Naive B cell (primary cell): Measurements from ENCODE around the gene PTCH2. TPM values are rescaled to one million over a fixed set of nuclear protein-coding genes. Genes with fewer than 3 reads are reported as not detected.
"Not testable (repeated sequence)": the region's sequence is repeated elsewhere in the genome, so short reads cannot be mapped to it uniquely, and the experiment has no call there.

ENCODE experiments used
- ATAC-seq, 2 donors: fragments of 150-1000 bp; cut with Tn5 transposase; 2 replicates each; pipeline ENCODE4 v1.10.0; 2021; ENCODE audit warnings: low read depth in 2 of 2, mild to moderate bottlenecking in 2 of 2, moderate library complexity in 2 of 2
- DNase-seq: peaks from one replicate; pipeline ENCODE4 v3.0.0; 2022
- H3K27ac Mint-ChIP-seq, 6 donors: one replicate each; pipeline ENCODE4 v1.8.0; 2020 to 2022; ENCODE audit warnings: mild to moderate bottlenecking in 6 of 6, mixed read lengths in 6 of 6, moderate library complexity in 5 of 6, inconsistent platforms in 2 of 6
- H3K27me3 Mint-ChIP-seq, 3 donors: one replicate each; pipeline ENCODE4 v1.8.0; 2021 to 2022; ENCODE audit warnings: mixed read lengths in 3 of 3, mild to moderate bottlenecking in 1 of 3
- H3K36me3 Mint-ChIP-seq, 2 donors: one replicate each; pipeline ENCODE4 v1.8.0; 2020 to 2022; ENCODE audit warnings: mixed read lengths in 2 of 2, inconsistent platforms in 1 of 2, mild to moderate bottlenecking in 1 of 2
- H3K4me1 Mint-ChIP-seq, 3 donors: one replicate each; pipeline ENCODE4 v1.8.0; 2020 to 2022; ENCODE audit warnings: mixed read lengths in 3 of 3, inconsistent platforms in 1 of 3, mild to moderate bottlenecking in 1 of 3, moderate library complexity in 1 of 3
- H3K4me3 Mint-ChIP-seq, 8 donors: one replicate each; pipeline ENCODE4 v1.8.0; 2020 to 2022; ENCODE audit warnings: mild to moderate bottlenecking in 8 of 8, mixed read lengths in 8 of 8, moderate library complexity in 8 of 8, inconsistent platforms in 2 of 8
- H3K9me3 Mint-ChIP-seq, 7 donors: one replicate each; pipeline ENCODE4 v1.8.0; 2020 to 2022; ENCODE audit warnings: mixed read lengths in 7 of 7, mild to moderate bottlenecking in 5 of 7, inconsistent platforms in 2 of 7, moderate library complexity in 1 of 7
- polyA plus RNA-seq, 6 donors: library from polyadenylated mRNA; unstranded; fragments of 300-500 nt; fragmentation: Illumina TruSeq; gene quantifications; one replicate each; pipeline ENCODE4 v1.2.3, GENCODE V29; 2021; ENCODE audit warnings: low read depth in 6 of 6

Gene PTCH2
- polyA plus RNA-seq, 6 donors from 2014 or later, result 0.27 TPM; not detected in 5

DNA sequence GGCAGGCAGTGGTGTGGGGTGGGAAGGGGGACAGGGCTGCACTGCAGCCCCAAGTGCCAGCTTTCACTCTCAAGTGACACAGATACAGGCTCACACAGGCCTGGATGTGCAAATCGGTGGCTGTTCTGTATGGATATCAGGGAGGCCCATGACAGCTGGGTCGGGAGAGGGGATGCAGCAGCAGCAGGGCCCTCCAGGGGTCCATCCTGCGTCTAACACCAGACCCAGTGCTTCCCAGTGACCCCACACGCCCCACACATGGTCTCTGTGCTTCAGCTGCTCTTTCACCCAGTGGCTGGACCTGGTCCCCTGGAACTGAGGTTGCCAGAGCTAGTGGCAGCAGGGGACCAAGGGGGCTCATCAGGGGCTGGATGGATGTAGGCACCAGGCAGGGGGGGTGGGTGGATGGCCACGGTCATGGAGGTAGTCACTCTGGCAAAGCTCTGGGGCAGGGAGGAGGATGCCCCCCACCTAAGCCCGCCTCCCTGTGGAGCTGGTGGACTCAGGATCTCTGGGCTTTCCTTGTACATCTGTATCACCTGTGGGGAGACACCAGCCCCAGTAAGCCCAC lies 20.8 kb downstream of the PTCH2 start:
- H3K36me3 Mint-ChIP-seq, result no peaks in the 10 kb centered on the region
- DNase-seq (no peak), ATAC-seq (no peak)
- H3K27ac Mint-ChIP-seq, result no peak overlapping the region
- H3K27me3 Mint-ChIP-seq, result peaks cover 0 to 5% (median 0%) of the 10 kb centered on the region in 3 donors
- peaks cover 27 to 32% (median 29%) of the 10 kb centered on the region in 3 donors for H3K4me1 Mint-ChIP-seq
- H3K4me3 Mint-ChIP-seq, result peak overlapping the region in 1 of 8 donors; percentile 87
- no peaks in the 10 kb centered on the region for H3K9me3 Mint-ChIP-seq

DNA sequence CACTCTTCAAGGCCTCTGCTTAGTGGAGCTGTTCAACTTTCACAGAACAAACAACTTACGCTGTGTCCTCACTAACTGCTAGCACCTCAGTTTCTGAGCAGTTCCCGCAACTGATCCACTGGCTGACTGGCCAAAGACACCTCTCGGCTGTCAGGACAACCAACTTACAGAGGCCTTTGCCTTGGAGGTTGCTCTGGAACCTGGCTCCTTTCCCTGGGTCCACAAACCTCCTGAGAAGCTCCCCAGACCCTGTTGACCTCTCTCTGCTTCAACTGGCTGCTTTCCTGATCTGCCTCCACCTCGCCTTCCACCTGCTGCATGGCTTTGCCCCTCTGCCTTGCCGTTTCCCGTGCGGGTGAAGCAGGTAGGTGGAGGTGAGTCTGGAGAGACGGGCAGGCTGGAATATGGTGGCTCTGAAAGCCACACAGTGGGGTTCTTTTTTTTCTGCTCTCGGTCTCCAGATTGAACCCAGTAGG lies 21.8 kb downstream of the PTCH2 start:
- H3K36me3 Mint-ChIP-seq, result no peaks in the 10 kb centered on the region
- peaks cover 0 to 5% (median 0%) of the 10 kb centered on the region in 3 donors for H3K27me3 Mint-ChIP-seq
- DNase-seq (no peak), ATAC-seq (no peak)
- peaks cover 27 to 32% (median 29%) of the 10 kb centered on the region in 3 donors for H3K4me1 Mint-ChIP-seq
- peak overlapping the region; percentile 25 to 96 (median 84) for H3K4me3 Mint-ChIP-seq
- H3K27ac Mint-ChIP-seq, result peak overlapping the region in 5 of 6 donors; percentile 12 to 100 (median 82)
- no peaks in the 10 kb centered on the region for H3K9me3 Mint-ChIP-seq

DNA sequence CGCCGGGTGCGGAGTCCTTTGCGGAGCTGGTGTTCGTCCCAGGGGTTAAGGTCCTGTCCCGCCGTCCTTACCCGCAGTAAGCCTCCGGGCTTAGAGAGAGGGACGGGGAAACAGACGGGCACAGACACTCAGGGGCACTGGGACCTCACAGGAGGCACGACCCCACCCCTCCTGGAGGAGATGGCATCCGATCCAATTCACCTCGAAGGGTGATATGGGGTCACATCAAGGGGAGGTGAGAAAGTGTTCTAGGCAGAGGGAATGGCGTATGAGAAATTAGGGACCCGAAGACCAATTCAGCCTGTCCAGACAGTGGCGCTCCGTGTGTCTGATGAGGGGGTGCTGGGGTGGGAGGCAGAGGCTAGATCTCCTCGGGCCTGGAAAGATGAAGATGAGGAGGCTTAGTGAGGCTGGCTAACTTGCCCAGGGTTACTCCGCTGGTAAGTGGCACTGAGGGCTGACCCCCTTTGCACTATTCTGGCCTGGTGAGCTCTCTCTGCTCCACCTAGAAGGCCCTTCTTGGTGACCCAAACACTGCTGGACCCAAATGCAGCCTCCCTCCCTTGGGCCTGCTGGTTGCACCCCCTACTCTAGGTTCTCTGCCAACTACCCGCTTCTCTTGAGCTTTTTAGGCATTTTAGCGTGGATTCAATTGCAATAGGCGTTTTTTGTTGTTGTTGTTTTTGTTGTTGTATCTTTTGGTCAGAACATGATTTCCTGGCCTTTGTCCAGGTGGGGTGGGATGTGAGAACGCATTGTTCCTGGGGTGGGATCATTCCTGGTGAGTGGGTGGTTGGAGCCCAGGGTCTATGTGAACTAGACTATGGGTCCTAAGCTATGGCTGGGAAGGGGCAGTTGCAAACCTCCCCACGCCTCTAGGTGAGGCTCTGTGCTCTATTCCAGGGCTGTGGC lies 22.5 kb downstream of the PTCH2 start:
- Mint-ChIP-seq H3K9me3 (no peaks in the 10 kb centered on the region), H3K4me1 (peaks cover 27 to 32% (median 29%) of the 10 kb centered on the region in 3 donors), H3K36me3 (no peaks in the 10 kb centered on the region), H3K27ac (peak overlapping the region; percentile 100), H3K27me3 (peaks cover 0 to 5% (median 0%) of the 10 kb centered on the region in 3 donors), H3K4me3 (peak overlapping the region; percentile 84 to 96 (median 93))
- DNase-seq (no peak), ATAC-seq (no peak)

DNA sequence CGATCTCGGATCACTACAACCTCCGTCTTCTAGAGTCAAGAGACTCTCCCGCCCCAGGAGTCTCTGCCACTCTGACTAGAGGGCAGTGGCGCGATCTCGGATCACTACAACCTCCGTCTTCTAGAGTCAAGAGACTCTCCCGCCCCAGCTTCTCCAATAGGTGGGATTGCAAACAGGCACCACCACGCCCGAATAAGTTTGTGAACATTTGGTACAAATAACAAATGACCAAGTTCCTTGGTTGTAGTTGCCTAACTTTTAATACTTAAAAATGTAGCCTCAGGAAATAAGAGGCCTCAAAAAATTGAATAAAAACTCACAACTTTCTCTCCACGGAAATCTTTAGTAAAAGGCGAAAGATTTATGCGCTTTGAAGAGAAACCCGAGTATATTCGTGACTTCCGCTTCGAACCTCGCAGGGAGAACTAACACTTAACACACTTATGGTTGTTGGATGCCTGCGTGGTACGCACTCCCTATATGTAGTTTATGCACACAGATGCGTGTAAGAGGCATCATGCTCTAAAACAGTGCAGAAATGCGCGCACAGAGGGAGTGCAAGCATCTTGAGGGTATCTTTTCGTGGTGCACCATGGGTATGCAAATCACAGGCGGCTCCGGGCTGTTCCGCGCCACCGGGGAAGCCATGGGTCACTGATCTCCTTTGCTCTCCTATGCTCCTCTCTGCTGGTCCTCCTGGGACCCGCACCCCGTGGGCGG lies 23.3 kb downstream of the PTCH2 start:
- Mint-ChIP-seq H3K9me3 (no peaks in the 10 kb centered on the region), H3K4me3 (peak overlapping the region; percentile 84 to 96 (median 93)), H3K4me1 (peaks cover 34 to 39% (median 36%) of the 10 kb centered on the region in 3 donors), H3K27ac (peak overlapping the region; percentile 100), H3K27me3 (peaks cover 0 to under 1% (median 0%) of the 10 kb centered on the region in 3 donors), H3K36me3 (no peaks in the 10 kb centered on the region)
- peak; percentile 88 for DNase-seq
- peak; percentile 82 to 85 for ATAC-seq

DNA sequence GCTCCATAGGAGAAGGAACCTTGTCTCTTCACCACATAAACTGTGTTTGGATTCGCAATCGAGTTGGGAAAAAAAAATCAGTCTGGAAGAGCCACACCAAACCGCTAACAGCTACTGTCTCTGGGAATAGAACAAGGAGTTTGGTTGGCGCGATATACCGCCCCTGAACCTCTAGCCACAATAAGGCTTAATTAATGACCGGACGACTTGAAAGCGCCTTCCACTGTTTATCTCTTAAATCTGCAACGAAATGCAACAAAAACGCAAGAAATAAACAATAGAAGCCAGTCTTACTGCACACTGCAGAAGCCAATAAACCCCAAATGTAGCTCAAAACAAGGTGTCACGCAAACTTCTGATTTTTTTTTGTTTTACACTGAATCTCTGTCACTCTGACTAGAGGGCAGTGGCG lies 23.9 kb downstream of the PTCH2 start:
- H3K4me3 Mint-ChIP-seq, result peak overlapping the region; percentile 84 to 96 (median 93)
- H3K4me1 Mint-ChIP-seq, result peaks cover 36 to 41% (median 41%) of the 10 kb centered on the region in 3 donors
- no peaks in the 10 kb centered on the region for H3K9me3 Mint-ChIP-seq
- no peaks in the 10 kb centered on the region for H3K36me3 Mint-ChIP-seq
- H3K27me3 Mint-ChIP-seq, result no peaks in the 10 kb centered on the region
- DNase-seq (no peak), ATAC-seq (no peak)
- H3K27ac Mint-ChIP-seq, result peak overlapping the region; percentile 100

DNA sequence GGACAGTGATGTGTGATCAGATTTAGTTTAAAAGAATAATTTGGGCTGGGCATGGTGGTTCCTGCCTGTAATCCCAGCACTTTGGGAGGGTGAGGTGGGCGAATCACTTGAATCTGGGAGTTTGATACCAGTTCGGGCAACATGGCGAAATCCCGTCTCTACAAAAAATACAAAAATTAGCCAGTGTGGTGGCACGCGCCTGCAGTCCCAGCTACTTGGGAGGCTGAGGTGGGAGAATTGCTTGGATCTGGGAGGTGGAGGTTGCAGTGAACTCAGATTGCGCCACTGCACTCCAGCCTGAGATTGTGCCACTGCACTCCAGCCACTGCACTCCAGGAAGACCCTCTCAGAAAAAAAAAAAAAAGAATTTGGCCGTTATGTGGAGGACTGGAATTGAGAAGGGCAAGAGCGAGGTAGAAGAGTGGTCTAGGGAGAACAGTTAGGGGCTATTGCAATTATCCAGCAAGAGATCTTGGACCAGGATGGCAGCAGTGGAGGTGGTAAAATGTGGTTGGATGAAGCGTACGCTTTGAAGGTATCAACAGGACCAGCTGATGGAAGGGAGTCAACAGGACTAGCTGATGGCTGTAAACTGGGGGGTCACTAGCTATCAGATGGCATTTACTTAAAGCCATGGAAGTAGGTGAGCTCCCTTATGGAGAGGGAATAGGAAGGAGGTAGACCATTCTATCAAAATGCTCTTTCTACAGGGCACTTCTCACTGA lies 25.1 kb downstream of the PTCH2 start:
- no peak for ATAC-seq
- no peaks in the 10 kb centered on the region for H3K27me3 Mint-ChIP-seq
- no peaks in the 10 kb centered on the region for H3K36me3 Mint-ChIP-seq
- no peaks in the 10 kb centered on the region for H3K9me3 Mint-ChIP-seq
- DNase-seq, result no peak
- H3K27ac Mint-ChIP-seq, result peak overlapping the region in 4 of 6 donors; percentile 13 to 100 (median 48)
- peaks cover 40 to 49% (median 45%) of the 10 kb centered on the region in 3 donors for H3K4me1 Mint-ChIP-seq
- H3K4me3 Mint-ChIP-seq, result peak overlapping the region; percentile 26 to 84 (median 62)

DNA sequence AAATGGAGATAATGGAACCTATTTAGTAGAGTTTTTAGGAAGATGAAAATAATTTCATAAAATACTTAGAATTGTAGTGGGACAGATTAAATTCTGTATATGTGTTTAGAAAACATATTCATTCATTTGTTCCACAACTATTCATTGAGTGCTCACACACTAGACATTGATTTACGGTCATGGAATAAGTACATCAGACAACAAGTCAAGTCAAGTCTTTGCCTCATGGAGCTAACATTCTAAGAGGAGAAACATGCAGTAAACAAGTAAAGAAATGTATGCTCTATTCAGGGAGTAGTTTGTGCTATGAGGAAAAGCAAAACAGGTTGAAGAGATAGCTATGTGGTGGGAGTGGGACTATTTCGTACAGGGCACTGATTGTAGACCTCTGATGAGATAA lies 25.7 kb downstream of the PTCH2 start:
- Mint-ChIP-seq H3K27me3 (no peaks in the 10 kb centered on the region), H3K27ac (peak overlapping the region in 2 of 6 donors; percentile 4 to 100)

DNA sequence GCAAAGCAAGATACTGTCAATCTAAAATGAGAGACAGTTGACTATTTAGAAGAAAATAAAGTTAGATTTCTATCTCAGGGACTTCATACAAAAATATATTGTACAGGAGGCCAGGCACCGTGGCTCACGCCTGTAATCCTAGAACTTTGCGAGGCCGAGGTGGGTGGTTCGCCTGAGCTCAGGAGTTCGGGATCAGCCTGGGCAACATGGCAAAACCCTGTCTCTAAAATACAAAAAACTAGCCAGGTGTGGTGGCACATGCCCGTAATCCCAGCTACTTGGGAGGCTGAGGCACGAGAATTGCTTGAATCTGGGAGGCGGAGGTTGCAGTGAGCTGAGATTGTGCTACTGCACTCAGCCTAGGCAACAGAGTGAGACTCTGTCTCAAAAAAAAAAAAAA lies 27.1 kb downstream of the PTCH2 start:
- H3K36me3 Mint-ChIP-seq, H3K9me3 Mint-ChIP-seq, ATAC-seq, DNase-seq, H3K27me3 Mint-ChIP-seq: not testable (repeated sequence)
- Mint-ChIP-seq H3K4me1 (peaks cover 50 to 62% (median 59%) of the 10 kb centered on the region in 3 donors), H3K4me3 (peak overlapping the region in 2 of 8 donors; percentile 20 to 91), H3K27ac (peak overlapping the region in 1 of 6 donors; percentile 92)

More for the DNA sequence above, 25.7 kb downstream of the PTCH2 start:
- ATAC-seq (no peak), DNase-seq (no peak)
- Mint-ChIP-seq H3K9me3 (no peaks in the 10 kb centered on the region), H3K36me3 (no peaks in the 10 kb centered on the region), H3K4me3 (peak overlapping the region in 6 of 8 donors; percentile 17 to 84 (median 53)), H3K4me1 (peaks cover 40 to 50% (median 49%) of the 10 kb centered on the region in 3 donors)

DNA sequence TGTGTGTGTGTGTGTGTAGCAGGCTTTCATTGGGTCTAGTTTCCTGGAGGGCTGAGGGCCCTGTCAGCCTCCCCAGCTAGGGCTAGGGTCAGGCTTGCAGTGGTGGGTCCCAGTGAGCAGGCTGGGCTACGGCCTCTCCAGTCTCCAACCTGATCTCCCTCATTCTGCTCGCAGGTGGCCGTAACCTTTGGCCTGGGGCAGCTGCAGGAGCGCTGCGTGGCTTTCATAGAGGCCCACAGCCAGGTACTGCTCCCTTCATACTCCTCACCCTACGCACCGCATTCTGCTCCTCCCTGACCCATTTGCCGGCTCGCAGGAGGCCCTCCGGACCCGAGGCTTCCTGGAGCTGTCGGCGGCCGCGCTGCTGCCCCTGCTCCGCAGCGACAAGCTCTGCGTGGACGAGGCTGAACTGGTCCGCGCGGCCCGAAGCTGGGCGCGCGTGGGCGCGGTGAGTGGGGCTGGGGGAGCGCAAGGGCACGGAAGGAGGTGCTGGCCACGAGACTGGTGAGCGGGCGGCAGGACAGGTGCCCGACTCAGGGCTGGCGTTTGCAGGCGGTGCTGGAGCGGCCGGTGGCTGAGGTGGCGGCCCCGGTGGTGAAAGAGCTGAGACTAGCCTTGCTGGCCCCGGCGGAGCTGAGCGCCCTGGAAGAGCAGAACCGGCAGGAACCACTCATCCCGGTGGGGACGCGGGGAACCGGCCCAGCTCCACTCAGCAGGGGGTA lies 30.1 kb downstream of the PTCH2 start:
- no peak for ATAC-seq
- Mint-ChIP-seq H3K4me3 (peak overlapping the region; percentile 15 to 95 (median 82)), H3K4me1 (peaks cover 50 to 66% (median 65%) of the 10 kb centered on the region in 3 donors)

DNA sequence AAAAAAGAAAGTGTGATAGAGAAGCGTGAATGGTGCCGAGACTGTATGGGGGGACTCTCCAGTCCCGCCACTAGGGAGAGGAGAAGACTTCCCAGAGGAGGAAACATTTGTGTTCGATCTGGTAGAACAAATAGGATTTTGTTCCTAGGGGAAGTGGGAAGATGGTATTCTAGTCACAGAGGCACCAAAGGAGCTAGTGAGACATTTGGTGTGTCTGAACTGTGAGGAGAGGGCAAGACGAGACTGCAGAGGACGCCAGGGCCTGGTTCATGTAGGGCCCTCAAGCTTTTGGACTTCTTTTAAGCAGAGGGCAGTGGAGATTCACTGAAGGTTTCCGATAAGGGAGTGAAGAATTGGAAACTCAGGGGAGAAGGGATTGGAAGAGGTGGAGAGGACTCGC lies 31.8 kb downstream of the PTCH2 start:
- Mint-ChIP-seq H3K4me1 (peaks cover 56 to 76% (median 74%) of the 10 kb centered on the region in 3 donors), H3K4me3 (peak overlapping the region in 6 of 8 donors; percentile 5 to 89 (median 44))
- no peak for DNase-seq

More for the DNA sequence above, 30.1 kb downstream of the PTCH2 start:
- Mint-ChIP-seq H3K27me3 (no peaks in the 10 kb centered on the region), H3K36me3 (no peaks in the 10 kb centered on the region), H3K9me3 (no peaks in the 10 kb centered on the region), H3K27ac (peak overlapping the region in 3 of 6 donors; percentile 54 to 99 (median 54))
- DNase-seq, result no peak

DNA sequence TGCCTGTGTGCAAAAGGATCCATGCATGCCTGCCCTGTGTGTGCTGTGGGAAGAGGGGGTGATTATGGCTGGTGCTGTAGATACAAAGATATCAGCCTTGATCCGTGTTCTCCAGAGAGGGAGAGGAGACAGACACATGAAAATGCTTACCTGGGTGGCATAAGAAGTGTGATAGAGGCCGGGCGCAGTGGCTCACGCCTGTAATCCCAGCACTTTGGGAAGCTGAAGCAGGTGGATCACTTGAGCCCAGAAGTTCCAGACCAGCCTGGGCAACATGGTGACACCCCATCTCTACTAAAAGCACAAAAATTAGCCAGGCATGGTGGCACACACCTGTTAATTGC lies 32.3 kb downstream of the PTCH2 start:
- H3K27ac Mint-ChIP-seq, result peak overlapping the region in 2 of 6 donors; percentile 80 to 99
- peaks cover 56 to 76% (median 74%) of the 10 kb centered on the region in 3 donors for H3K4me1 Mint-ChIP-seq
- not testable (repeated sequence) for H3K36me3 Mint-ChIP-seq, DNase-seq, H3K9me3 Mint-ChIP-seq, H3K27me3 Mint-ChIP-seq, ATAC-seq
- H3K4me3 Mint-ChIP-seq, result peak overlapping the region in 5 of 8 donors; percentile 11 to 89 (median 71)

More for the DNA sequence above, 31.8 kb downstream of the PTCH2 start:
- no peak for ATAC-seq
- H3K27ac Mint-ChIP-seq, result peak overlapping the region in 4 of 6 donors; percentile 38 to 99 (median 78)
- no peaks in the 10 kb centered on the region for H3K27me3 Mint-ChIP-seq
- H3K36me3 Mint-ChIP-seq, result no peaks in the 10 kb centered on the region
- no peaks in the 10 kb centered on the region for H3K9me3 Mint-ChIP-seq
